Activated CD4-positive, alpha-beta T cell treated with anti-CD3 and anti-CD28 coated beads, Interleukin-2, amount 50 U/mL, for 1 hour (primary cell): ENCODE measurements around the gene DBF4B.
"Not testable (repeated sequence)": the region's sequence is repeated elsewhere in the genome, so short reads cannot be mapped to it uniquely, and the experiment has no call there.

Source experiments
- DNase-seq: peaks from one replicate; pipeline ENCODE4 v3.0.0-alpha.2; 2020

The DBF4B gene

DNA sequence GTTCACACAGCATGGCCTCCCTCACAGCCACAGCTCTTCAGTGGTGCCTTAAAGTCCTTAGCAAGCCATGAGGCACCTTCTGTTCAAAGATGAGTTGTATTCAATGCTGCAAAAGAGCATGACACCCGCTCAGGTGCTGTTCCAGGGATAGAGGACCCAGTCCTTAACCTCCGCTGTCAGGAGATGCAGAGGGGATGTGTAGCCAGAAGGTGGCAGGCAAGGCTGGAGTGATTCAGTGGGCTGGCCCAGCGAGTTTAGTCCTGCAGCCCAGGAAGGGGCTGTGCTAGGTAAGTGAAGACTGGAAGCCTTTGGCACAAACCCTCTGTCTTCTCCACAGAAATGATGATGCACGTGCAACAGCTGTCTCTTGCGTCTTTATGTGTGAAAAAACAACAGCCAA lies 25.3 kb downstream of the DBF4B start:
- no peak for DNase-seq

DNA sequence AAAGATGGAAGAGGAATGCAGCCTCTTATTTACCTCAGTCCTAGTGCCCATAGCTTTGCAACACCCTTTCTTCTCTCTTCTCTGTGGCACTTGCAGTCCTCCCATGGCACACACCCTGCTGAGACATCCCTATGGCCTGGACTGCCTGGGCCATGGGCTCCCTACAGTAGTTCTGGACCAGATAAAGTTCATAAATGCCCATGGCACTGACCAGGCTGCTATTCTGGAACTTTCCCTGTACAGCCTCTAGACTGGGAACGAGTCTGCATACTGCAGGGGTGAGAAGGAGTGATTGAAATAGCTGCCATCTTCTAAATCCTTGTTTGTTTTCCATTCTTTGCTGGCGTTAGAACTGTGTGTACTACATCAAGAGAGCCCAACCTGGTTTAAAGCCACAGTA lies 25.8 kb downstream of the DBF4B start:
- DNase-seq = no peak

DNA sequence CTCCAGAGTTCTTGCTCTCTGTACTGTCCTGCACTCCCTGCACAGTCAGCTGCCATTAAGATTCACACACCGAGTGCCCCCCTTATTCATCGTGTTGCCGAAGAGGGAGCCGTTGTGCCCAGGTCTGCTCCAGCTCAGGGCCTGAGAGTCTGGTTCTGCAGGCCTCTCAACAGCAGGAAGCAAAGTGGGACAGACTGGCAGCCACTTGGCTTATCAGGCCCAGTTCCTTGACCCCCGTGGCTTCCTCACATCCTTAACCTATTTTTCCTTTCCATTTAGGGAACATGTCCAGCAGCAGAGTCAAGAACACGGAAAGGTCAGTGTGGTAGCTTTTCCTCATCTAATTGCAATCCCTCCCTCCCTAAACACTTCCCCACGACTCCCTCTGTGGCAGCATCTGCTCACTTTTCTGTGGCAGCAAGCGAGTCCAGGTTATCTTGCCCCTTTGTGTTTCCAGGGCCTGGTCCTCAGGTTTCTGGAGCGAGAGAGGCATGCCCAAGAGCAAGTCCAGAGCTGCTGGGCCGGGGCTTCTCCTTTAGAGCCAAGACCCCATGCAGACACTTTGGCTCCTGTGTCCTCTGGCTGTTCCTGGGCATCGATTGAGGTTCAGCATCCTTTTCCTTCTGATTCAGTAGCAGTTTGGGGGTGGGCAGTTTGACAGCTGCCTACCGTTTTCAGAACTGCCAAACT lies 28.2 kb downstream of the DBF4B start:
- DNase-seq = no peak

DNA sequence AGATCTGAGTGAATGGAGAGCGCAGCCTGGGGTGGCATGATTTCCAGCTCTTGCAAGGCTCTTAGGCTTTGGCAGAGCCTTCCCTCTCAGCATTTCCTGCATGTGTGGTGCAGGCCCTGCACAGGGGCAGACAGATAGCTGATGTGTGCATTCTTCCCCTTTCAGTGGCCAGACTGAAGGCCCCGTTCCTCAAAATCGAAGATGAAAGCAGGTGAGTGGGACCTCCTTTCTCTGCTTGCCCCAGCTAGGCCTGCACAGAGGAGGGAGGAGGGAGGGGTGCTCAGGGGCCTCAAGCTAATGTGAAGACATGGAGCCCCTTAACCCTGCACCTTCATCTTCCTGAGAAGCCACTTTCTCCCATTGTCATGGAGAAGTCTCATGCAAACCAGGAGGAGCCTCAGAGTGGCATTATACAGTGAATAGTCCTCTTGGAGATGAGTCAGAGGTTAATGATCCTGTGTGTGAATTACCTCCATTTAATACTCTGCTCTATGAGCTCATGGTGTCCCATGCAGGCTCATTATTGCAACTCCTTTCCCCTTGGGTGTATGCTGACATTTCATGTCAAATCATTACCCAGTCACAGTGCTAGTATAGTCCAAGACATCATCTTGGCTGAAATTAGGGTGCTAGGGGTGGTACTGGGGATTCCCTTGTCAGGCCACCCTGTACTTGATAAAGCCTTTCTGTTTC lies 29.9 kb downstream of the DBF4B start:
- DNase-seq = no peak

DNA sequence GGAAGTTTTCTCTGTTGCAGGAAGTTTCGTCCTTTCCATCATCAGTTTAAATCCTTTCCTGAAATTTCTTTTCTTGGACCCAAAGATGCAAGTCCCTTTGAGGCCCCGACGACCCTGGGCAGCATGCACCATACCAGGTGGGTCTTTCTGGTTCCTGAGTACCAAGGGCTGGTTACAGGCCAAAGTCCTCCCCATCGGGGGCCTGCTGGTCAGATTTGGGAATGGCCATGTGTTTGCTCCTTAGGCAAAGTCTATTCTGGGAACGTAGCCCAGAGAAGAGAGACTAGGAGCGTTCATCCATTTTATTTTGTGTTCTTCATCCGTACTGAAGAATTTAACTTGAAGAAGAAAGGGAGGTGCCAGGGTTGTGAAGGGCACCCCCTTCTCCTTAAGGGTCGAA lies 32.9 kb downstream of the DBF4B start:
- no peak for DNase-seq

DNA sequence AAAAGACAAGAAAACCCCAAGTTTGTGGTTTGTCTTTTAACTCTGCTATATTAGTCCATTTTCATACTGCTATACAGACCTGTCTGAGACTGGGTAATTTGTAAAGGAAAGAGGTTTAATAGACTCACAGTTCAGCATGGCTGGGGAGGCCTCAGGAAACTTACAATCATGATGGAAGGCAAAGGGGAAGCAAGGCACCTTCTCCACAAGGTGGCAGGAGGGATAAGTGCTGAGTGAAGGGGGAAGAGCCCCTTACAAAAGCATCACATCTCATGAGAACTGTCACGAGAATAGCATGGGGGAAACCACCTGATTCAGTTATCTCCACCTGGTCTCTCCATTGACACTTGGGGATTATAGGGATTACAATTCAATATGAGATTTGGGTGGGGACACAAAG lies 36.8 kb downstream of the DBF4B start:
- no peak for DNase-seq

DNA sequence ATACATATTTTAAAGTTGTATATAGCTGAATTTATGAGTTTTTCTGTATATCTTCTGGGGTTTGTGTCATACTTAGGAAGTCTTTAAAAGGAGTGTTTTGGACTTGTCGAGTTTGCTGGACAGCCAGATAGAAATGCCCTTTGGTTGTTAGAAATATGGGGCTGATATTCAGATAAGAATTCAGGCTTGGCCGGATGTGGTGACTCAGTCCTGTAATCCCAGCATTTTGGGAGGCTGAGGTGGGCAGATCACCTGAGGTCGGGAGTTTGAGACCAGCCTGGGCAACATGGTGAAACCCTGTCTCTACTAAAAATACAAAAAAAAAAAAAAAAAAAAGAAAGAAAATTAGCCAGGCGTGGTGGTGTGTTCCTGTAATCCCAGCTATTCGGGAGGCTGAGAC lies 37.3 kb downstream of the DBF4B start:
- not testable (repeated sequence) for DNase-seq

DNA sequence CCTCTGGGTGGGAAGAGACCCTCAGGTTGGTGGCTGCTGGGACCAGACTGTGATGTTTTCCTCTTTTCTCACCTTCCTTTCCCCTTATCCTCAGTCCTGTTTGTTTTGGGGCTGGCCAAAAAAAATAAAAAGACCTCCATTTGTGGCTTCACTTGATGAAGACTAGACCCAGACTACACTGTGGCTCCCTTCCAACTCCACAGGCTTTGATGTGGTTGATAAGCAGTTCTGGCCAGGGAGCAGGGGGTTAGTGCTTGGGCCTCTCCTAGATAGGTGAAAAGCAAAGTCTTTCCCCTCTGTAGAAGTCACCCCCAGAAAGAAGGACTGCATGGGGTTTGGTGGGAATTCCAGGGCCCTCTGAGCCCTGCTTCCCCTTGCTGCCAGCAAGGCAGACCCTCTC lies 39.1 kb downstream of the DBF4B start:
- no peak for DNase-seq

DNA sequence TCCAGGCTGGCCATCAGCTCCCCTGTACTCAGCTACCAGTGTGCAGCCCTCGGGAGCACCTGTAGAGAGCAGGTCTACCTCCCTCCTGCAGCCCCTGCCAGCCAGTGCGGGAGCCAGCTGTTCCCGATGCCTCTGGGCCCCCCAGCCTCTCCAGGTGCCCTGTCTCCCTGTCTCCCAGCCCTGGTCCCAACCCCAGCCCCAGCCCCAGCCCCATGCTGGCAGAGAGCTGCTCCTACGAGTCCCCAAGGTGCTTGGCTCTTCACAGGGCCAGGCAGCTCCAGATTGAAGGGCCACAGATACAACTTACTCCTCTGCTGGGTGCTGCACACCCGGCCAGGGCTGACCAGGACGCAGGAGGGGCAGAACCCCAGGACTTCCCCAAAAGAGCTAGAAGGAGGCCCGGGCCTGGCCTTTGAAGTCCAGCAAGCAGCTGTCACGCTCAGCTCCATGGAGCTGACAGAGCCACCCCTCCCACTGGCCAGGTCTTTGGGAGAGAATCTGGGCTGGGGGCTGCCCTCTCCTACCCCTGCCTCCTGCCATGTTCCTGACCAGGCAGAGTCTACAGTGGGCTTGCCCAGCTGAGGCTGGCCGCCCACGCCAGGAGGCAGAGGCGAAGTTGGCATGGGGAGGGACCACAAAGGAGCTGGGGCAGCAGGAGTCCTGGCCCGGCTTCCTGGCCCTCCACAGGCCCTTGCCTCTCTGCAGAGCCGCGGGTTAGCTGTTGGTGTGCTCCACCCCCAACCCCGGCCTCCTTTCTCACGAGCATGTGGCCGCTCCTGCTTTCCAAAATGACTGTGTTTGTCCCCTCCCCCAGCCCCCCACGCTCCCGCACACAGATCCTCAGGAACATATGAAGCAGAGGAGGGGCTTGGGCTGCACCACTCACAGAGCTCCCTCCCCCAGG lies 40.9 kb downstream of the DBF4B start:
- no peak for DNase-seq

DNA sequence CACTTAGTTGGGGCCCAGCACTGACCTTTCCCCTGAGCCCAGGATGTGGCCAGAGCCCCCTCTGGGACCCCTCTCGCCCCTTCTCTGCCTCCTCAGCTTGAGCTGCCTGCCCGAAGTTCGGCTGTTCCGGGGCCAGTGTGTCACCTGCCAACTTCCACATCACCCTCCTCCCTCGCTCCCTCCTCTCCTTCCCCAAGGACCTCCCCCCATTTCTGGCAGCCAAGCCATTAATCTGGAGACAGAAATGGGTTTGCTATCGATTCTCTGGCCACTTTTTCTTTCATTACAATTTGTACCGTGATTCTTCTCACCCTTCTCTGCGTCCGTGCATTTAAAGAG lies 41.5 kb downstream of the DBF4B start:
- no peak for DNase-seq

DNA sequence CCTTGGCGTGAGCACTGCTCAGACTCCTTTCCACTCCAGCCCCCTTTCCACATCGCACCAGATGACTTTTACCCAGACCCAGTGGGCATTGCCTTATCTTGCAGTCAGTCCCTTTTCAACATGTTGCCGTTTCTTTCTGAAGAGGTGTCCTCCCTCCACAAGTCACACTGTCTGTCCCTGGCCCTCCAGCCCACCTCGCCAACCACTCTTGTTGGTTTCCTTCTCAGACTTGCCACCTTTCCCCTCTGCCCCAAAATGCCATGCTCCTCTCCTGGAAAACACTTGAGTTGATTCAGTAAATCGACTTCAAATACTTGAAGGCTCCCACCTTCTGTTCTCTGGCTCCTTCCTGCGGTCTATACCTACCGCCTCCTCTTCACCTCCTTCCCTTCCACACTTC lies 42.9 kb downstream of the DBF4B start:
- DNase-seq = no peak

DNA sequence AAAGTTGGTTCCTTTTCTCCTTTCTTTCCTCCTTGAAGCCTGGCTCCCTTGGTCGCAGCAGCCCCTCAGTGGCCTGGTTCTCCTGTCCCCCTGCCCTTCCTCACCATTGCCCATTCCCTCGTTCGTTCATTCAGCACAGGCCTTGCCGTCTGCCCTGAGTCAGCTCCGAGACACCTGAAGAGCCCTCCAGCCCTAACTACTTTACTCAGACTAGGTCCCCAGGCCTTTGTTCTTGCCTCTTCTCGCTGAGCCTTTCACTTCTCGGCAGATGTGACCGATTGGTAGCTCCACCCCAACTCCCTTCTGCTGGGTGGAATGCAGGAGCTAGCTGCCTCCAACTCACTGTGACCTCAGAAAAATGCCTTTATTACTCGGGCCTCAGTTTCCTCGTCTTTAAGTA lies 43.3 kb downstream of the DBF4B start:
- no peak for DNase-seq

DNA sequence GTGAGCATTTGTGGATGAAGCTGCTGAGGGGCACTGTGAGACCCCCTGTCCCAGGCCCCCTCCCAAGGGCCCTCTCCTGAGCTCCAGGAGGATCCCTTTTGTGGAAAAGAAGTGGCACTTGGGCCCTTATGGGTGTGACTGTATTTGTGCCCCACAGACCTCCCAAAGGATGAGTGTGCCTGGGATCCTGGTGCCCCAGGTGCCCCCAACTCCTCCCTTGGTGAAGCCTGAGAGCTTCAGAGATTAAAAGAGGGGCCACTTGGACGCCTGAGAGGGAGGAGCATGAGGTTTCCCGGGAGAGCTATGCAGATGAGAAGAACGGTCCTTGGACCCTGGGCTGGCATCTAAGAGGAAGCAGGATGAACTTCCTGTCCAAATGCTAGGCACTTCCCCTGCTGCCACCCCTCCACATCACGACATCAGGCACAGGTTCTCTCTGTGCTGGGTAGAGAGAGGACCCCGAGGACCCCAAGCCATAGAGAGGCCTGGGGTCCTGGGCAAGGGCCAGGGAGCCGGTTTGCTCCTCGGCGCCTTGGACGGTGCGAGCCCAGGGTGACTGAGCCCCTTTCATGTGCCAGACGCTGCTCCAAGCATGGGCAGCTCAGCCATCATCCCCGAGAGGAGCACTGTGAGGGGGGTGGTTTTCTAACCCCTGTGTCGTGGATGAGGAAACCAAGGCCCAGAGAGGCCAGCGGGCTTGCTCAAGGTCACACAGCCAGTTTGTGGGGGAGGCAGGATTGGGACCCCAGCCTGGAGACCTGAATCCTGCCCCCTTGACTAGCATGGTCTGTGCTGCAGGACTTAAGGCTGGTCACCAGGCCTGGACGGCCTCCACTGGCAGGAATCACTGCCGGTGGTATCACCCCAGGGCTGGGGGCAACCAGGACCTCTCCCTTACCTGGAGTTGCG lies 44.7 kb downstream of the DBF4B start:
- DNase-seq = no peak

DNA sequence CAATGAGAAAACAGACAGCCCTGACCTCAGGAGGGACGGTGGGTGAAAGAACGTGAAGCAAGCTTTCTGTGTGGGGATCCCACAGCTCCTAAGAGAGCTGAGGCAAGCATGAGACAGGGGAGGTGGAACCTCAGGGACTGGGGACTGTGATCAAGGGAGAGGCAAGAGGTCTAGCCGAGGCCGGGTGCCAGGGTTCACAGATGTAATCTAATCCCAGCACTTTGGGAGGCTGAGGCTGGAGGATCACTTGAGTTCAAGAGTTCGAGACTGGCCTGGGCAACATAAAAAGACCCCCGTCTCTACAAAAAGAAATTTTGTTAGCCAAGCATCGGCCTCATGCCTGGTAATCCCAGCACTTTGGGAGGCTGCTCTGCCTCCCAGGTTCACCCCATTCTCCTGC lies 45.8 kb downstream of the DBF4B start:
- DNase-seq = no peak

DNA sequence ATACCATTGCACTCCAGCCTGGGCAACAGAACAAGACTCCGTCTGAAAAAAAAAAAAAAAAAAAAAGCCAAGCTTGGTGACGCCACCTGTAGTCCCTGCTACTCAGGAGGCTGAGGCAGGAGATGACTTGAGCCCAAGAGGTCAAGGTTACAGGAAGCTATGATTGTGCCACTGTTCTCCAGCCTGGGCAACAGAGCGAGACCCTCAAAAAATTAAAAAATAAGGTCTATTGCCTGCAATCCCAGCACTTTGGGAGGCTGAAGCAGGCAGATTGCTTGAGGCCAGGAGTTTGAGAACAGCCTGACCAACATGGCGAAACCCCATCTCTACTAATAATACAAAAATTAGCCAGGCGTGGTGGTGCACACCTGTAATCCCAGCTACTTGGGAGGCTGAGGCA lies 46.7 kb downstream of the DBF4B start:
- DNase-seq = not testable (repeated sequence)

DNA sequence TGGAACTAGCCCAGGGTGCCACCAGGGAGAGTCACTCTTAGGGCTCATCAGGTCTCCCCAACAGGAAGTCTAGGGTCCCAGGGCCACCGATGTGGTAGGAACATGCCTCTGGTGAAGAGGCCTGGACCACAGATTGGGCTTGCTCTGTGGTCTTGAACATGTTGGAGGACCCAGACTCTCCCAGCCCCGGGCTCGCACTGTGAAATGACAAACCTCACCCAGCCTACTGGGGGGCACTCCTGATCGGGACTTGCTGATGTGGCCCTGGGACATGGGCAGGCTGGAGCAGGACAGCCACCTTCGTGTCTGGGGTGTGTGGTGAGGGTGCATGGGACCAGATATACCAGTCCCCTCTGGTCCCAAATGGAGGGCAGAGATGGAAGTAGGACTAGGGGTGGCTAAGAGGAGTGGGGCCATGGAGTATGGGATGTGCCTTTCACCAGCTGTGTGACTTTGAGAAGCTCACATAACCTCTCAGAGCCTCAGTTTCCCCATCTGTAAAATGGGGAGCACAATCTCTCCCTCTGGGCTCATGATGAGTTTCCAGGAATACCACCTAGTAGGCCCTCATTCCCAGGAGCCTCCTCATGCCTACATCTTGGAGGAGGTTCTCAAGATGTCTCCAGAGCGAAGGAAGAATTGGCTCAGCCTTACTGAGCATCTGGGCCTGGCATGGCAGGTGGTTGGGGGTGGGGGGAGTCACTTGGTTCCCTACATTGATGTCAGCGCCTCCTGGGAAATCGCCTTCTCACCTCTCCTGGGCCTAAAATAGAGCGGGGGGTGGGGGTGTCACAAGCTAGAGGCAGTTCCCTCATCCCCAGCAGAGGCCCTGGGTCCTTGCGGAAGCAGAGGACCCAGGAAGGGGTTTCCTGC lies 48.8 kb downstream of the DBF4B start:
- DNase-seq = no peak

DNA sequence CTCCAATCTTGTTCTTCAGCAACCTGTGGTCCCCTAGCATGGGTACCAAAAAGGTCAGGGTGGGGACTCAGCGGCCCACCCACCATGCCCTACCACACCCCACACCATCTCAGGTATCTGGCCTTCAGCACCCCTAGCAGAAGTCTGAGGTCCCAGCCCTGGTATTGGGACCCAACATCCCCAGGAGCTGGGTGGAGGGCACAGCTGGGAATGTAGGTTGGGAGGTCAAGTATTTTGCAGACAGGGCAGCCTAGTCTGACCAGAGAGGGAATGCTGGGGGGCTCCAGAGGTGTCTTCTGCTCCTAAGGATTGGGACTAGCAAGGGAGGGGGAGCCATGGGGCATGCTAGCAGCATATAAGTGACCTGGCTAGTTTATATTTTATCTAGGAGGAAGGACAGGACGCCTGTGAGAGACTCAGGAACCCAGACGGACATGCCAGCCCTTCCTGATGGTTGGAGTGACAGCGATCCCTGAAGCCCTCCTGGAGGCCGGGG lies 49.5 kb downstream of the DBF4B start:
- no peak for DNase-seq

DNA sequence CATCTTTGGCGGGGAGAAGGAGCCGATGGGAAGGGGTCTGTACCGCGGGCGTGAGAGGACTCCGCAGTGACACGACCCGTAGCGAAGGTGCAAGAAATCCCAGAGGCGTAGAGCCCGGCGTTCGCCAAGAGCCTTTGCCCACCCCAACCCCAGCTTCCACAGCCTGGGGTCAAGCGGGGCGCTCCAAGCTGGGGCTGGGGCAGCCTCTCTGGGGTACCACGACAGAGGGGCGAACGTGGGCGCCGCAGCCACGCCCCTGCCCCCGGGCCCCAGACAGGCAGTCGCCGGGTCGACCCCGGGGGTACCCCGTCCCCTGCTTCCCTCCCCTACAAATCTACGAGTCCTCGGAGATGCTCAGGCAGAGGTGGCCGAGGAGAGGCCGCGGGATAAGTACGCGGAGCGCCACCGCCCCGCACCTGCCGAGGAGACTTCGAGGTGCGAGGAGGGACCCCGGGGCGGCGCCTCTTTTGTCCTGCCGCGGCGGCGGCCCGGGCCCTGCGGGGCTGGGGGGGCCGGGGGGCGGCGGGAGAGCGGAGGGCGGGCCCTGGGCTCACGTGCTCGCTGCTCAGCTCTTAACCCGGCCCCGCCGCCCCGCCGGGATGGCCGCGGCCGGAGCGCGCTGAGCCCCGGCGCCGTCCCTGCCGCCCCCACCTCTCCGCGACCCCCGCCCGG lies 50.1 kb downstream of the DBF4B start, which contains the start of gene ADAM11:
Gene ADAM11 (plus strand): TSS at position 575 of the 672 bp plus-strand sequence. CDS start 212 bp downstream, outside the sequence.
- no peak for DNase-seq

DNA sequence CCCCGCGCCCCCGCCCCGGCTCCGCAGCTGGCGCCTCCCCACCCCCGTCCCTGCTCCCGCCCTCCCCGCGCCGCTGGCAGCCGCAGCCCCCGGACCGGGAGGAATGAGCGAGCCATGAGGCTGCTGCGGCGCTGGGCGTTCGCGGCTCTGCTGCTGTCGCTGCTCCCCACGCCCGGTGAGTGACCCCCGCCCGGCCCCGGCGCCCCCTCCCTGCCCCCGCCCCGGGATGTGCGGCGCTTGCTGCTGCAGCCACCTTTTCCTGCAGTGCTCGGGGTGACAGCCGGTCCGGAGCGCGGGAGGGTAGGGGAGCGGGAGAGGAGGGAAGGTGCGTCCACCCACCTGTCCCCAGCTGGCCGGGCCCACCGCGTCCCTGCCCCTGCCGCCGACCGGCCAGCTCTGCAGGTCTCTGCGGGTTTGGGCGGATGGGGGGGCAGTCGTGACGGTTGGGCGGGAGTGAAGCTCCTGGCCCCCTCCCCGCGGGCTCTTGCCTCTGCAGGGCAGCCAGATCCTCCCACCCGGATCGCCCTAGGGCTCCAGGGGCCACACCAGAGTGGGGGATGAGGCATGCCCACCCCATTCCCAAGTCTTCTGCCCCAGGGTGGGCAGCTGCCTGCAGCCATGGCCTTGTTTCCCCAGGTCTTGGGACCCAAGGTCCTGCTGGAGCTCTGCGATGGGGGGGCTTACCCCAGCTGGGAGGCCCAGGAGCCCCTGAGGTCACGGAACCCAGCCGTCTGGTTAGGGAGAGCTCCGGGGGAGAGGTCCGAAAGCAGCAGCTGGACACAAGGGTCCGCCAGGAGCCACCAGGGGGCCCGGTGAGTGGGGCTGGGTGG lies 50.8 kb downstream of the DBF4B start:
- DNase-seq = no peak

DNA sequence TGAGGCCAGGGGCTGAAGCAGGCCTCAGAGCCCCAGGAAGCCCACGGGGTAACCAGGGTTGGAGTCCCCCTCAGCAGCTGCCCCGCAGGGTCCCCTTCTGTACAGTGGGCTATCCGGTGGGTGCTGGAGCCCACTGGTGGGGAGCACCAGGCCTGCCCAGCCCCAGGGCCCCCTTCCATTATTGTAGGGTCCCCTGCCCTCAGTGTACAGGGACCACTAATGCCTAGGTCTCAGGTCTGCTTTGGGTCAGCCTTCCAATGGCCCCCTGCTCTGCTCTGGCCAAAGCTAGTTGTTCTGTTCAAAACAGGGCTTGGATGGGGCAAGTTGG lies 51.4 kb downstream of the DBF4B start:
- no peak for DNase-seq
